ENCODE measurements around the gene LYPD3.

DNA sequence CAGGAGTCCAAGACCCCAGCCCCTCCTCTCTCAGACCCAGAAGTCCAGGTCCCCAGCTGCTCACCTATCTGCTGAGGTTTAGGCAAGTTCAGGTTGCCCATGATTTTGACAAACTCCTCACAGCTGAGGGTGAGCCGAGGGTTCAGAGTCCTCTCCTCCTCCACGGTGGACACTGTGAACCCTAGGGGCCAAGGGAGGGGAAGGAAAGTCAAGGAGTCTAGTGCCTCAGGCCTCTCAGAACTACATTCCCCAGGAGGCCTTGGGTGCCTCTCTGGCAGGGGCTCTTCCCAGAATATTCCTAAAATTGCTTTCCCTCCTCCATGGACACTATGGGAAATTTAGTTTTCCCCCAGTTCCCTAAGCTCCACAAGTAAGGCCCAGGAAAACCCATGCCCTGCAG lies 42.5 kb upstream of the LYPD3 start:
- TF ChIP-seq, protein P1, sequence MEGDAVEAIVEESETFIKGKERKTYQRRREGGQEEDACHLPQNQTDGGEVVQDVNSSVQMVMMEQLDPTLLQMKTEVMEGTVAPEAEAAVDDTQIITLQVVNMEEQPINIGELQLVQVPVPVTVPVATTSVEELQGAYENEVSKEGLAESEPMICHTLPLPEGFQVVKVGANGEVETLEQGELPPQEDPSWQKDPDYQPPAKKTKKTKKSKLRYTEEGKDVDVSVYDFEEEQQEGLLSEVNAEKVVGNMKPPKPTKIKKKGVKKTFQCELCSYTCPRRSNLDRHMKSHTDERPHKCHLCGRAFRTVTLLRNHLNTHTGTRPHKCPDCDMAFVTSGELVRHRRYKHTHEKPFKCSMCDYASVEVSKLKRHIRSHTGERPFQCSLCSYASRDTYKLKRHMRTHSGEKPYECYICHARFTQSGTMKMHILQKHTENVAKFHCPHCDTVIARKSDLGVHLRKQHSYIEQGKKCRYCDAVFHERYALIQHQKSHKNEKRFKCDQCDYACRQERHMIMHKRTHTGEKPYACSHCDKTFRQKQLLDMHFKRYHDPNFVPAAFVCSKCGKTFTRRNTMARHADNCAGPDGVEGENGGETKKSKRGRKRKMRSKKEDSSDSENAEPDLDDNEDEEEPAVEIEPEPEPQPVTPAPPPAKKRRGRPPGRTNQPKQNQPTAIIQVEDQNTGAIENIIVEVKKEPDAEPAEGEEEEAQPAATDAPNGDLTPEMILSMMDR (IDR thresholded peaks at IDR 0.05), result no peak
- TF ChIP-seq REST (IDR thresholded peaks at IDR 0.05; ENCODE audit: insufficient read depth in 1 of 2, low read depth in 2 of 2, low read length in 1 of 2) (no peak), POLR2AphosphoS5 (IDR thresholded peaks at IDR 0.05; ENCODE audit: low read depth, low read length) (no peak), SIN3A (IDR thresholded peaks at IDR 0.05; ENCODE audit: borderline replicate concordance, insufficient read depth, low read depth, low read length) (no peak)

Data from Panc1 (cell line).